ENCODE results near the gene F8A1. TPM values are rescaled to one million over a fixed set of nuclear protein-coding genes. Genes with fewer than 3 reads are reported as not detected.
"Not testable (repeated sequence)": the region's sequence is repeated elsewhere in the genome, so short reads cannot be mapped to it uniquely, and the experiment has no call there.

The F8A1 gene
- total and polyA plus RNA-seq, 2 of the 8 experiments (the other 6 are each of a cell fraction or from before 2014, with no cell fraction given), result 17.0 to 26.8 TPM

DNA sequence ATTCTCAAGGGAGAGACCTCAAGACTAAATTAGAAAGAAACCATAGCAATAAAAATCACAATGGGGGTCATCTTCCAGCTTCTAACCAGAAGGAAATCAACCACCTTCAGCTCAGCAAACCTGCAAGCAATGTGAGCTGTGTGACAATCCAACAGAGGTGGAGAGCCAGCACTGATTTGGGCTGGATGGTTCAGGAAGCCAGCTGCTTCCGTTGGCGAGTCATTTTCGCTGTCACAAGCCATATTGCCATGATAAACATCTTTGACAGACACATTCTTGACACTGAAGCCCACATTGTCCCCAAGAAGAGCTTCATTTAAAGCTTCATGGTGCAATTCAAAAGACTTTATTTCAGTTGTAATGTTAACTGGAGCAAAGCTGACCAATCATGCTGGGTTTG, 22.7 kb downstream of the F8A1 start (continued):
- TF ChIP-seq TAF1 (IDR thresholded peaks at IDR 0.05; ENCODE audit: low read depth, low read length) (no peak), ZNF274 (IDR thresholded peaks at IDR 0.05; ENCODE audit: borderline replicate concordance, extremely low read depth, low read length) (no peak), KDM1A (IDR thresholded peaks at IDR 0.05; ENCODE audit: borderline replicate concordance, low read length) (no peak), CHD2 (IDR thresholded peaks at IDR 0.05; ENCODE audit: low read length) (no peak), BCL11A (IDR thresholded peaks at IDR 0.05; ENCODE audit: low read depth in 2 of 2, low read length in 2 of 2) (no peak)

- H3K79me2 ChIP-seq (ENCODE audit: control insufficient read depth in 1 of 2, insufficient read depth in 2 of 2, low read length in 2 of 2); POLR2A ChIA-PET (ENCODE audit: partially characterized antibody); H3K14ac ChIP-seq (ENCODE audit: insufficient read length); H3K56ac ChIP-seq (replicated peaks; ENCODE audit: insufficient read length, low read depth, low read length); H4K5ac ChIP-seq (ENCODE audit: insufficient read length, low read depth, low read length); H2BK5ac ChIP-seq (ENCODE audit: low read depth, low read length); H4K91ac ChIP-seq (replicated peaks; ENCODE audit: insufficient read length, low read length); H2BK12ac ChIP-seq (ENCODE audit: low read depth, low read length); H2BK120ac ChIP-seq (replicated peaks; ENCODE audit: low read depth, low read length); H3K4me3 ChIP-seq (ENCODE audit: extremely low read depth in 1 of 4, insufficient read depth in 2 of 4, low read depth in 3 of 4, low read length in 4 of 4); H3K23ac ChIP-seq (ENCODE audit: insufficient read length); H2AFZ ChIP-seq (ENCODE audit: low read length); H3K27me3 ChIP-seq (replicated peaks in 1 of 4; ENCODE audit: control insufficient read depth in 3 of 4, extremely low read depth in 1 of 4, insufficient read depth in 3 of 4, low read length in 3 of 4); H2AK5ac ChIP-seq (ENCODE audit: low read depth, low read length); H3K4ac ChIP-seq (replicated peaks; ENCODE audit: insufficient read length, low read depth, low read length); CTCF ChIA-PET (ENCODE audit: partially characterized antibody); H3K36me3 ChIP-seq (ENCODE audit: control insufficient read depth in 2 of 4, insufficient read depth in 4 of 4, low read length in 3 of 4); H3K23me2 ChIP-seq (ENCODE audit: low read depth, low read length); H3K27ac ChIP-seq (ENCODE audit: low read depth, low read length); H2BK15ac ChIP-seq (ENCODE audit: low read length); H3K4me1 ChIP-seq (replicated peaks in 1 of 4; ENCODE audit: control insufficient read depth in 3 of 4, insufficient read depth in 4 of 4, low read length in 3 of 4); H4K20me1 ChIP-seq (replicated peaks in 1 of 2; ENCODE audit: control insufficient read depth in 1 of 2, insufficient read depth in 2 of 2, low read length in 2 of 2); H3K9ac ChIP-seq (replicated peaks in 1 of 4; ENCODE audit: extremely low read depth in 1 of 4, low read depth in 3 of 4, low read length in 3 of 4); H3K18ac ChIP-seq (ENCODE audit: extremely low read depth, low read length); FAIRE-seq; H2BK20ac ChIP-seq (ENCODE audit: low read length); H3K79me1 ChIP-seq (ENCODE audit: low read depth, low read length); H4K8ac ChIP-seq (ENCODE audit: extremely low read depth, insufficient read depth, low read length); H3K4me2 ChIP-seq (ENCODE audit: insufficient read depth in 1 of 2, low read depth in 2 of 2, low read length in 2 of 2); H3K9me3 ChIP-seq (ENCODE audit: insufficient read depth in 2 of 2, low read depth in 1 of 2, low read length in 1 of 2); DNase-seq (ENCODE audit: low read depth in 1 of 2, low spot score in 2 of 2): not testable (repeated sequence)
- 53% methylated on average over 2 of the region's 4 CpGs; no CpG with 5 or more reads in 1 of the 2 experiments for WGBS, 2 experiments (ENCODE audit: extremely low coverage in 1 of 2, insufficient coverage in 1 of 2, insufficient read length in 1 of 2, insufficient replicate concordance in 2 of 2, low coverage in 1 of 2, low lambda C conversion rate in 2 of 2, missing lambda C conversion rate in 1 of 2)
These were observed 23.9 kb downstream of the F8A1 start for GRCh38 chrX:154910048-154910447.

Data from H1 (cell line).